GM18498 (cell line): ENCODE measurements around the gene MAPK8IP2.
"Not testable (repeated sequence)": the region's sequence is repeated elsewhere in the genome, so short reads cannot be mapped to it uniquely, and the experiment has no call there.

Experiments
- ATAC-seq: cut with Tn5 transposase; IDR thresholded peaks from one replicate; pipeline ENCODE4 v1.9.1; 2021; ENCODE audit warnings: mild to moderate bottlenecking, moderate library complexity; ENCODE audit not compliant: unreplicated experiment

The MAPK8IP2 gene

GRCh38 chr22:50599816-50600455, 657 bp upstream of the MAPK8IP2 start:
- no peak for ATAC-seq

DNA sequence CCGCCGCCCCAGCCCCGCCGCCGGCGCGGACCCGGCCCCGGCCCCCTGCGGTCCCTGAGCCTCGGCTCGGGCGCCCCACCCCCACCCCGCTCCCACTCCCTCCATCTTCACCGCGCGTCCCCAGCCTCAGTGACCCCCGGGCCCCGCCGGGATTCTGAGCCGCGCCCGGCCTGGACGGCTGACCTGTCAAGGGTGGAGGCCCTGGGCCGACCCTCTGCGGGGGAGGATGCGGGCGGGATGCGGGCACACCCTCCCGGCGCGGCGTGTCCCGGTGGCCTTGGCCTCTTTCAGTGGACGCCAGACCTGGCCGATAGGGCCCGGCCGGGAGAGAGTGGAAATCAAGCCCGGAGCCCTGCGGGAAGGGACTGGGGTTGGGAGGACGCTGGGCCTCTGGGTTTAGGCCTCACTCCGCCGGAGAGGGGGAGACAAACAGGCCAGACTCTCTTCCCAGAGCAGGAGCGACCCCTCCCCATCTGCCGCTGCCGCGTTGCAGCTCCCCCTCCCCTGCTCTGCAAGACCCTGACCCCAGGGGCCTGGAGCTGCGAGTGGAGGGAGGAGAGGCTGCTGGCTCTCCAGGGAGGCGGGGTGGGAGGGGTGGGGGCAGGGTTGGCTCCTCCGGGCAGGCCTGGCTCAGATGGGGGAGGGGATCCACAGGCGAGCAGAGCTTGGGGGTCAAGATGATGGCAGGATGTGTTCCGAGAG, 525 bp downstream of the MAPK8IP2 start:
- ATAC-seq: no peak

- ATAC-seq: no peak
These were observed 1.2 kb downstream of the MAPK8IP2 start for GRCh38 chr22:50601669-50602337.

DNA sequence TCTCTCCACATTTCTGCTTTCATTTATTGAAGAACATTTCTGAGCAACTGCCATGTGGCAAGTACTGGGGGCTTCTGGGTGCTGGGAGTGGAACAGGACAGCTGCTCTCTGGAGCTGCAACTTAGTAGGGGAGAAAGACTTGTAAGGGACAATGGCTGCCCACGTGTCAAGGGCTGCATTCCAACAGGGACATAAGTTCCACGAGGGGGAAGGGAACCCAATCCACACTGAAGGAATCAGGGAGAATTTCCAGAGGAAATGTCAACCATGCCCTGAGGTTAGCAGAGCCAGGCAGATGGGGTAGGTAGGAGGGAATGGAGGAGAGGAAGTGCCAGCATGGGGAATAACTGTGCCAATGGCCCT, 1.7 kb downstream of the MAPK8IP2 start:
- ATAC-seq: no peak

DNA sequence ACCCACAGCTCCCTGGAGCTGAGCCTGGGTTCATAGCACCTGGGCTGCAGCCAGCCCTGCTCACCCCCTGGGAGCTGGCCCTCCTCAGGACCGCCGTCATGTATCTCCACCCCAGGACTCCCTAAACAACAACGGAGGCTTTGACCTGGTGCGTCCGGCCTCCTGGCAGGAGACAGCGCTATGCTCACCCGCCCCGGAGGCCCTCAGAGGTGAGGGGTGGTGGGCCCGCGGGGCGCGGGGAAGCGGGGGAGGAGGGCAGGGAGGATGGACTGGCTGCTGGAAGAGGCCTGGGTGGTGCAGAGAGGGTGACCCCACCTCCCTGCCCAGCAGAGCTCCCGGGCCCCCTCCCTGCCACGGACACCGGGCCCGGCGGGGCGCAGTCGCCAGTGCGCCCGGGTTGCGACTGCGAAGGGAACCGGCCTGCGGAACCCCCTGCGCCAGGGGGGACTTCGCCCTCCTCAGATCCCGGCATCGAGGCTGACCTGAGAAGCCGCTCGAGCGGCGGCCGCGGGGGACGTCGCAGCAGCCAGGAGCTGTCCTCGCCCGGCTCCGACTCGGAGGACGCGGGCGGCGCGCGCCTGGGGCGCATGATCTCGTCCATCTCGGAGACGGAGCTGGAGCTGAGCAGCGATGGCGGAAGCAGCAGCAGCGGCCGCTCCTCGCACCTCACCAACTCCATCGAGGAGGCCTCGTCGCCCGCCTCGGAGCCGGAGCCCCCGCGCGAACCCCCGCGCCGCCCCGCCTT, 3.1 kb downstream of the MAPK8IP2 start:
- no peak for ATAC-seq

DNA sequence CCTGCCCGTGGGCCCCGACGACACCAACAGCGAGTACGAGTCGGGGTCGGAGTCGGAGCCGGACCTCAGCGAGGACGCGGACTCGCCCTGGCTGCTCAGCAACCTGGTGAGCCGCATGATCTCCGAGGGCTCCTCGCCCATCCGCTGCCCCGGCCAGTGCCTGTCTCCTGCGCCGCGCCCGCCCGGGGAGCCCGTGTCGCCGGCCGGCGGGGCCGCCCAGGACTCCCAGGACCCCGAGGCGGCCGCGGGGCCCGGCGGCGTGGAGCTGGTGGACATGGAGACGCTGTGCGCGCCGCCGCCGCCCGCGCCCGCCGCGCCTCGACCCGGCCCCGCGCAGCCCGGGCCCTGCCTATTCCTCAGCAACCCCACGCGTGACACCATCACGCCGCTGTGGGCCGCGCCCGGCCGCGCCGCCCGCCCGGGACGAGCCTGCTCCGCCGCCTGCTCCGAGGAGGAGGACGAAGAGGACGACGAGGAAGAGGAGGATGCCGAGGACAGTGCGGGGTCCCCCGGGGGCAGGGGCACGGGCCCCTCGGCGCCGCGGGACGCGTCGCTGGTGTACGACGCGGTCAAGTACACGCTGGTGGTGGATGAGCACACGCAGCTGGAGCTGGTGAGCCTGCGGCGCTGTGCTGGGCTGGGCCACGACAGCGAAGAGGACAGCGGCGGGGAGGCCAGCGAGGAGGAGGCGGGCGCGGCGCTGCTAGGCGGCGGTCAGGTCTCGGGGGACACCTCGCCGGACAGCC, 3.8 kb downstream of the MAPK8IP2 start:
- ATAC-seq: no peak

DNA sequence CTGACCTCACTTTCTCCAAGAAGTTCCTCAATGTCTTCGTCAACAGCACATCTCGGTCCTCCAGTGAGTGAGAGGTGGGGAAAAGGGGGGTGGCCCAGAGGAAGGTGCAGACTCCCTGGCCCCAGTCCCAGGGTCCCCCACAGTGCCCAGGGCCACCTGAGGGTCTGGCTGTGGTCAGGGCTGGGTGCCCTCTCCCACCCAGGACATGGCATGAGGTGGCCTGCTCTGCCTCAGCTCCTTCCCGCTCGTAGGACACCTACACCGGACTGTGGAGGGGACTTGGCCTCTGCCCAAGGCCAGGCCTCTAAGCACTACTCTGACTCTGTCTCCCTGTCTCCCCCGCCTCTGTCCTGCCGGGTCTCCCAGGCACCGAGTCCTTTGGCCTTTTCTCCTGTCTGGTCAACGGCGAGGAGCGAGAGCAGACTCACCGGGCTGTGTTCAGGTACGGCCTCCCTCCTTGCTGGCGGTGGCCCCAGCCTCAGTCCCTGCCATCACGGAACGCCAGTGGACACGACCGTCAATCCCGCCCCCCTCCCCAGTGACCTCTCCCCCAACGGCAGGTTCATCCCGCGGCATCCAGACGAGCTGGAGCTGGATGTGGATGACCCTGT, 4.5 kb downstream of the MAPK8IP2 start:
- no peak for ATAC-seq

DNA sequence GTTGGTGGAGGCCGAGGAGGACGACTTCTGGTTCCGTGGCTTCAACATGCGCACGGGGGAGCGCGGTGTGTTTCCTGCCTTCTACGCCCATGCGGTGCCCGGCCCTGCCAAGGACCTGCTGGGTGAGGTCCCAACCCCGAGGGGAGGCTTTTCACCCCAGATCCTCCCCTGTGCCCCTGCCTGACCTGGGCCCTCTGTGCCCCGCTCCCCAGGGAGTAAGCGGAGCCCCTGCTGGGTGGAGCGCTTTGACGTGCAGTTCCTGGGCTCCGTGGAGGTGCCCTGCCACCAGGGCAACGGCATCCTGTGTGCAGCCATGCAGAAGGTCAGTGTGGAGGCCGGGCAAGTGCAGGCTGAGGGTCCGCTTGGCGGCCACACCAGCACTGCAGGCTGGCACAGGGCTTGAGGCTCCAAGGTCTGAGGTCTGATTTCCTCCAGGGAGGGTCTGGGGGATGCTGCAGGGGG, 5.1 kb downstream of the MAPK8IP2 start:
- no peak for ATAC-seq

- ATAC-seq: no peak
These were observed 5.8 kb downstream of the MAPK8IP2 start for GRCh38 chr22:50606165-50606945.

DNA sequence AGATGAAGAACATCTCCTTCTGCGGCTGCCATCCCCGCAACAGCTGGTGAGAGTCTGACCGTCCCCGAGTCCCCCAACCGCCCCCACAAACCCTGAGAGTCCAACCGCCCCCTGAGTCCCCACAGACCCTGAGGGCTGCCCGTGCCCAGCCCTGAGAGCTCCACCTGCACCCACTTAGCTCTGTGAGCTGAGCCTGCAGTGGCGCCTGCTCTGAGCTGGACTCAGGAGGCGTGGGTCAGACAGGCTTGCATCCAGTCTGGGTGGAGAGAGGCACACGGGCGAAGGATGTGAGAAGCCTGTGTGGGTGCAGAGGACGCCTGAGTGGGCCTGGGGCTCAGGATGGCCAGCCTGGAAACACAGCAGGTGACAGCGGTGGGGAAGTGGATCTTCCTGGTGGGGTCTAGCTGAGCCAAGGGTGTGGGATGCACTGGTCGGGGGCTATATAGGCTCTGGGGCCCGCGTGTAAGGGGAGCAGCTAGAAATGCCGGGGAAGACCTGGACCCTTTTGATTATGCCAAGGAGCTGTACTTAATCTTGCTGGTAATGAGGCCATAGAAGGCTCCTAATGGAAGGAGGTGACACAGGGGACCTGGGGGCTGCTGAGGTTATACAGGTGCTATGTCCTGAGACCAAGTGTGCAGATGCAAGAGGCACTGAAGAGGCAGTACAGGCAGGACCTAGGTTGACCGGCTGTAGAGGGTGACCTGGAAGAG, 6.5 kb downstream of the MAPK8IP2 start:
- no peak for ATAC-seq

DNA sequence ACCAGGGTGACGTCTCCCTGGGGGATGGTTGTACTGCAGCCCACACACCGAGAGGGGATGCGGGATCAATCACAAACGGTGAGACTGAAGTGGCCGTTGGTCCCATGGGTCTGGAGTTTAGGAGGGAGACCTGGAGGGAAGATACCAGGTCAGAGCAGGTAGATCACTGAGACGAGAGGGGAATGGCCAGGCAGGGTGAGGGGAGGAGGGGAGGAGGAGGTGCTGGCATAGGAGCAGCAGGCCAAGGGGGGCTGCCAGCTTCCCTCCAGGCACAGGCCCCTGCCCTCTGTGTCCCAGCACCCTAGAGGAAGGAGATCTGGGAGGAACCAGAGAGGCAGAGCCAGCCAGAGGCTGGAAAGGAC, 7.0 kb downstream of the MAPK8IP2 start:
- ATAC-seq: no peak

DNA sequence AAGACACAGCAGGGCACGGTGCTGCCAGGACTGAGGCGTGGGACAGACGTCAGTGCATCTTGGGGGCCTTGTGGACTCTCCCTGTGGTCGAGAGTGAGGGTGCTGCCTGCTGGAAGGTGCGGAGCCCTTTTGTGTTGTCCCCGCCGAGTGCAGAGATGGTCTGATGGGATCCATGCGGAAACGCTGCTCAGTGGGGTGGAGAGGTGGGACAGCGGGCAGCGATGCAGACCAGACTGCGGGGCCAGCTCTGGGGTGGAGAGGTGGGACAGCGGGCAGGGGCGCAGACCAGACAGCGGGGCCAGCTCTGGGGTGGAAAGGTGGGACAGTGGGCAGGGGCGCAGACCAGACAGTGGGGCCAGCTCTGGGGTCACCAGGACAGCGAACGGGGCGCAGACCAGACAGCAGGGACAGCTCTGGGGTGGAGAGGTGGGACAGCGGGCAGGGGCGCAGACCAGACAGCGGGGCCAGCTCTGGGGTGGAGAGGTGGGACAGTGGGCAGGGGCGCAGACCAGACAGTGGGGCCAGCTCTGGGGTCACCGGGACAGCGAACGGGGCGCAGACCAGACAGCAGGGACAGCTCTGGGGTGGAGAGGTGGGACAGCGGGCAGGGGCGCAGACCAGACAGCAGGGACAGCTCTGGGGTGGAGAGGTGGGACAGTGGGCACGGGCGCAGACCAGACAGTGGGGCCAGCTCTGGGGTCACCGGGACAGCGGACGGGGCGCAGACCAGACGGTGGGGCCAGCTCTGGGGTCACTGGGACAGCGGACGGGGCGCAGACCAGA, 7.7 kb downstream of the MAPK8IP2 start:
- ATAC-seq: not testable (repeated sequence)

GRCh38 chr22:50608996-50609395, 8.4 kb downstream of the MAPK8IP2 start:
- ATAC-seq: no peak

- no peak for ATAC-seq
These were observed 9.0 kb downstream of the MAPK8IP2 start for GRCh38 chr22:50609599-50609998.

DNA sequence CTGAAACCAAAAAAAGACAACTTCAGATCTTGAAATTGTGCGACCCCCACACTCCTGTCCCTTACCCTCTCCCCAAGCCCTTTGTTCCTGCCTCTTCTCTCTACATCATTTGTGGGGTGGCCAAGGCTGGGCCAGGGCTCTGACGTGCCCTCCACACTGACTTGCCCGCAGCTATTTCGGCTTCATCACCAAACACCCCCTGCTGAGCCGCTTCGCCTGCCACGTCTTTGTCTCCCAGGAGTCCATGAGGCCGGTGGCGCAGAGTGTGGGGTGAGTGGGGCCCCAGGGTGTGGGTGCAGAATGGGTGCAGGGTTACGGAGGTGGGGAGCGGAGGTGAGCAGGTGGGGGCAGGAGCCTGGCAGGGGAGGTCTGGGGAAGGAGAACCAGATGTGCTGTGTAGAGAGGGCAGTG, 9.5 kb downstream of the MAPK8IP2 start:
- ATAC-seq: no peak

DNA sequence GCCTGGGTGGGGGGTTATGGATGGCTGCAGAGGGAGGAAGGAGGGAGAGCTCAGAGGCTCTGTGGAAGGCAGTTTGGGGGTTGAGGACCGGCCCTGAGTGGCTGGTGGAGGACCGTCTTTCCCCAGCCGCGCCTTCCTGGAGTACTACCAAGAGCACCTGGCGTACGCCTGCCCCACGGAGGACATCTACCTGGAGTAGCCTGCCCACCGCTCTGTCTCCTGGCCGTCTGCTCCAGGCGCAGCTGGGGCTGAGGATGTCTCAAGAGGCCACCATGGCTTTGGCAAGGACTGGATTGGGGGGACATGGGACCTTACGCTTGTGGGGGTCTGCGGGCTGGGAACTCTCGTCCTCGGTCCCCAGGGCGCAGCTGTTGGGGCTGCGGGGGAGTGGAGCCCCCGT, 10.0 kb downstream of the MAPK8IP2 start:
- no peak for ATAC-seq

- ATAC-seq: no peak
These were observed 10.9 kb downstream of the MAPK8IP2 start for GRCh38 chr22:50611341-50612060.

- ATAC-seq: no peak
These were observed 11.6 kb downstream of the MAPK8IP2 start for GRCh38 chr22:50612168-50612527.
